AG04449 (cell line): ENCODE data around the gene PA2G4.
A peak's percentile ranks its signal among the peaks of the same experiment; 100 is the strongest.

Experiments used
- CTCF ChIA-PET: fragments of 350-600 bp; formaldehyde crosslinking; extraction: SDS; loops from one replicate; lab custom pipeline; 2021; ENCODE audit warnings: antibody characterized with exemption; lab: Yijun Ruan, JAX
- POLR2A ChIA-PET: fragments of 400-600, 350-600 bp; formaldehyde crosslinking; extraction: SDS; loops from one replicate; lab custom pipeline; 2020; ENCODE audit warnings: antibody characterized with exemption, inconsistent platforms; lab: Yijun Ruan, JAX
- DNase-seq: peaks from one replicate; pipeline ENCODE4 v3.0.0-alpha.2; 2010; ENCODE audit warnings: low read depth, low spot score
- H3K4me3 ChIP-seq: 2 replicates; pipeline ENCODE4 v1.5.1; 2011; ENCODE audit warnings: low read depth, mild to moderate bottlenecking, control low read depth, low read length
- CTCF ChIP-seq: IDR thresholded peaks from one replicate; pipeline ENCODE4 v1.5.1; 2011; ENCODE audit warnings: mild to moderate bottlenecking, moderate library complexity, low read length, control low read depth, inconsistent platforms; ENCODE audit not compliant: insufficient read depth; ENCODE audit errors: missing control alignments

Gene PA2G4

DNA sequence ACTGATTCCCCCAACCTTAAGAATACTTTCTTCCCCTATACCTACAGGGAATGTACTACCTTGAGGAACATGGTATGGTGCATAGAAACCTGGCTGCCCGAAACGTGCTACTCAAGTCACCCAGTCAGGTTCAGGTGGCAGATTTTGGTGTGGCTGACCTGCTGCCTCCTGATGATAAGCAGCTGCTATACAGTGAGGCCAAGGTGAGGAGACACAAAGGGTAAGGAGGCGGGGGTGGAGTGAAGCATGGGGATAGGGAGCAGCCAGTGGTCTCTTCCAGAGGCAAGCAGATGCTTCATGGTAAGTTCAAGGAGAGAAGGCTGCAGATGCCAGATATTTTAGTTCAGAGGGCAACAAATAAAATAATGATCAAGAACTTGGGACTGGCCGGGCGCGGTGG is 6.6 kb upstream of the PA2G4 start:
- DNase-seq: no peak
- ChIA-PET POLR2A (no interaction called here), CTCF (interaction anchor here (1.5 kb wide), 1 partner anchor 12 kb away, joined by 4 read pairs; no protein-coding TSS in a partner anchor)
- no peak for TF ChIP-seq CTCF
- H3K4me3 ChIP-seq: no peak overlapping the region

DNA sequence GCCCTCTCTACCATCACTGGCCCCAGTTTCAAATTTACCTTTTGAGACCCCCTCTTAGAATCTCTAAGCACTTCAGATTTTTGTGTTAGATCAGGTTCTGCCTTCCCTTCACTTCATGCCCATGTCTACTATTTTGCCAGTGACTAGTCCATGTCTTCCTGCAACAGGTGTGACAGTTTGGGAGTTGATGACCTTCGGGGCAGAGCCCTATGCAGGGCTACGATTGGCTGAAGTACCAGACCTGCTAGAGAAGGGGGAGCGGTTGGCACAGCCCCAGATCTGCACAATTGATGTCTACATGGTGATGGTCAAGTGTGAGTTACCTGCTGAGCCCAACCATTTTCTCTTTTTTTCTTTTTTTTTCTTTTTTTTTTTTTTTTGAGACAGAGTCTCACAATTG is 5.8 kb upstream of the PA2G4 start:
- POLR2A ChIA-PET: no interaction called here
- no peak for TF ChIP-seq CTCF

DNA sequence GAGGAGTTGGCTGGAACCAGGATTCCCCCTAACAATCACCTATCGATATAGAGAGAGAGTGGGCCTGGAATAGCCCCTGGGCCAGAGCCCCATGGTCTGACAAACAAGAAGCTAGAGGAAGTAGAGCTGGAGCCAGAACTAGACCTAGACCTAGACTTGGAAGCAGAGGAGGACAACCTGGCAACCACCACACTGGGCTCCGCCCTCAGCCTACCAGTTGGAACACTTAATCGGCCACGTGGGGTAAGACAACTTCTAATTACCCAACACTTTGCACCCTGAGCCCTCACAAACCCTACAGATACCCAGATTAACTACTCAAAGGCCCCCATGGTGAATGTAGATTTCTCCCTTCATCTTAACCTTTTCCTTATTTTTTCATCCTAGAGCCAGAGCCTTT is 4.6 kb upstream of the PA2G4 start:
- no peak for TF ChIP-seq CTCF
- ChIA-PET POLR2A (no interaction called here), CTCF (interaction anchor here (0.6 to 2.2 kb wide), 2 partner anchors 20 to 52 kb away, joined by 4 to 5 read pairs; partner anchors contain the start of gene ERBB3)
- H3K4me3 ChIP-seq: no peak overlapping the region
- no peak for DNase-seq

More for the DNA sequence above, 5.8 kb upstream of the PA2G4 start:
- CTCF ChIA-PET: no interaction called here
- DNase-seq: no peak
- H3K4me3 ChIP-seq: no peak overlapping the region

GRCh38 chr12:56101045-56101444 is 3.3 kb upstream of the PA2G4 start:
- POLR2A ChIA-PET: no interaction called here
- H3K4me3 ChIP-seq: no peak overlapping the region
- DNase-seq: no peak
- TF ChIP-seq CTCF: no peak
- CTCF ChIA-PET: interaction anchor here (0.6 to 2.2 kb wide), 3 partner anchors 15 to 25 kb away, joined by 3 to 5 read pairs (median 5); partner anchors contain the start of gene ERBB3

DNA sequence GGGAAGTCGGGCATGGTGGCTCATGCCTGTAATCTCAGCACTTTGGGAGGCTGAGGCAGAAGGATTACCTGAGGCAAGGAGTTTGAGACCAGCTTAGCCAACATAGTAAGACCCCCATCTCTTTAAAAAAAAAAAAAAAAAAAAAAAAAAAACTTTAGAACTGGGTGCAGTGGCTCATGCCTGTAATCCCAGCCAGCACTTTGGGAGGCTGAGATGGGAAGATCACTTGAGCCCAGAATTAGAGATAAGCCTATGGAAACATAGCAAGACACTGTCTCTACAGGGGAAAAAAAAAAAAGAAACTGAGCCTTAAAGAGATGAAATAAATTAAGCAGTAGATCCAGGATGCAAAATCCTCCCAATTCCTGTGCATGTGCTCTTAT is 1.7 kb upstream of the PA2G4 start:
- no peak overlapping the region for H3K4me3 ChIP-seq
- TF ChIP-seq CTCF: no peak
- CTCF ChIA-PET: interaction anchor here (1.0 to 4.7 kb wide), 7 partner anchors 13 to 41 kb away, joined by 3 to 34 read pairs (median 6); partner anchors contain the start of genes ERBB3 and ZC3H10
- DNase-seq: no peak
- POLR2A ChIA-PET: no interaction called here

- peak overlapping the region; percentile 88 for H3K4me3 ChIP-seq
- no peak for DNase-seq
- POLR2A ChIA-PET: interaction anchor here (1.6 to 3.7 kb wide), 3 partner anchors 13 to 57 kb away, joined by 9 to 49 read pairs (median 11); partner anchors contain the start of genes ESYT1, RPL41 and ZC3H10
- CTCF ChIA-PET: interaction anchor here (0.8 to 4.7 kb wide), 9 partner anchors 9 to 59 kb away, joined by 3 to 34 read pairs (median 6); partner anchors contain the start of genes ERBB3 and ZC3H10
- TF ChIP-seq CTCF: no peak
Observed at GRCh38 chr12:56103066-56103711, 1.2 kb upstream of the PA2G4 start.
